ENCODE results near the gene CPTP. TPM values are rescaled to one million over a fixed set of nuclear protein-coding genes. Genes with fewer than 3 reads are reported as not detected.

CPTP gene
- total and polyA plus RNA-seq, 10 of the 15 experiments (the other 5 are each of a cell fraction or from before 2014, with no cell fraction given), result 0.06 to 24.3 (median 10.0) TPM

DNA sequence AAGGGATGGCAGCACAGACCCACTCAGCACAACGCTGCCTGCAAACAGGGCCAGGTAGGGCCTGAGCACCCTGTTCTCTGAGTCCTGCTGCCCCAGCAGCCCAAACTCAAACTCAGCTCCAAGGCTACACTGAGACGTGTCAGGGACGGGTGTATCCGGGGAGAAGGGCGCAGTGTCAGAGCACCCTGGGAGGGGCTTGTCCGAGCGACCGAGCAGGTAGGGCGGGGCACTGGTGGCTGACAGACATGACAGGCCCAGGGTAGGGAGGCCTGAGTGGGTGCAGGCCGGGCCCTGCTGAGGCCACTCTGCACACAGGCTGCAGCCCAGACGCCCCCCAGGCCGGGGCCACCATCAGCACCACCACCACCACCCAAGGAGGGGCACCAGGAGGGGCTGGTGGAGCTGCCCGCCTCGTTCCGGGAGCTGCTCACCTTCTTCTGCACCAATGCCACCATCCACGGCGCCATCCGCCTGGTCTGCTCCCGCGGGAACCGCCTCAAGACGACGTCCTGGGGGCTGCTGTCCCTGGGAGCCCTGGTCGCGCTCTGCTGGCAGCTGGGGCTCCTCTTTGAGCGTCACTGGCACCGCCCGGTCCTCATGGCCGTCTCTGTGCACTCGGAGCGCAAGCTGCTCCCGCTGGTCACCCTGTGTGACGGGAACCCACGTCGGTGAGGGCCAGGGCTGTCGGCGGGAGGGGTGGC is 38.8 kb upstream of the CPTP start:
- in situ Hi-C loops (cut with MboI) (no loop called here), intact Hi-C loops (cut with micrococcal nuclease; ENCODE audit: unreplicated experiment) (no loop called here)
- Histone ChIP-seq H3K9ac (ENCODE audit: control insufficient read depth, insufficient read depth, low read length) (no peak overlapping the region), H3K79me2 (ENCODE audit: control insufficient read depth, insufficient read depth, low read length) (no peaks in the 10 kb centered on the region), H2AFZ (ENCODE audit: control insufficient read depth, low read depth, low read length) (no peak overlapping the region), H3K4me2 (ENCODE audit: control insufficient read depth, insufficient read depth) (no peak overlapping the region), H3K9me3 (replicated peaks; ENCODE audit: control insufficient read depth, insufficient read depth, low read length) (no peaks in the 10 kb centered on the region), H3K27ac (ENCODE audit: control insufficient read depth, insufficient read depth) (no peak overlapping the region), H3K4me1 (ENCODE audit: control insufficient read depth, insufficient read depth, low read length) (no peaks in the 10 kb centered on the region), H3K36me3 (ENCODE audit: control insufficient read depth in 2 of 2, insufficient read depth in 2 of 2, low read length in 1 of 2) (no peaks in the 10 kb centered on the region), H4K20me1 (ENCODE audit: control insufficient read depth, insufficient read depth) (no peaks in the 10 kb centered on the region), H3K4me3 (no peak overlapping the region), H3K27me3 (replicated peaks in 1 of 2; ENCODE audit: control insufficient read depth in 2 of 2, insufficient read depth in 2 of 2, low read length in 1 of 2) (no peaks in the 10 kb centered on the region)
- RAD21 ChIA-PET (ENCODE audit: unreplicated experiment), result no interaction called here
- SMC1A ChIA-PET (ENCODE audit: uncharacterized antibody, unreplicated experiment), result no interaction called here
- no peak for TF ChIP-seq IKZF1 (conservative IDR thresholded peaks at IDR 0.05)
- no peak for TF ChIP-seq ZNF384 (IDR thresholded peaks at IDR 0.05; ENCODE audit: borderline replicate concordance, low read depth, low read length)
- no peak for TF ChIP-seq IKZF2 (IDR thresholded peaks at IDR 0.05)
- TF ChIP-seq HSF1 (IDR thresholded peaks at IDR 0.05; ENCODE audit: low read depth, low read length), result no peak
- no peak for TF ChIP-seq RELB (IDR thresholded peaks at IDR 0.05; ENCODE audit: low read depth)
- TF ChIP-seq SPI1 (IDR thresholded peaks at IDR 0.05; ENCODE audit: borderline replicate concordance, insufficient read depth, low read depth, low read length), result no peak
- no peak for DNase-seq (ENCODE audit: low read depth, low spot score)
- POLR2A ChIA-PET, result no interaction called here
- no peak for FAIRE-seq
- 34% methylated on average over 34 of the region's 37 CpGs for WGBS (ENCODE audit: insufficient coverage, insufficient replicate concordance, low lambda C conversion rate, missing lambda C conversion rate)
- no peak; the same call in none of the 3 replicates for ATAC-seq
- CTCF ChIA-PET, result interaction anchor here (2.5 kb wide), 1 partner anchor 163 kb away, joined by 12 read pairs; no protein-coding TSS in a partner anchor
- BruUV-seq (replicated peaks), result no TSS peak

Measured in GM12878 (cell line).